Fibroblast of lung (primary cell): Measurements from ENCODE around the gene ACOXL. TPM values are rescaled to one million over a fixed set of nuclear protein-coding genes. Genes with fewer than 3 reads are reported as not detected.
A peak's percentile ranks its signal among the peaks of the same experiment; 100 is the strongest.

Experiments
- DNase-seq, 2 donors: peaks; one replicate each; pipeline versions ENCODE4 v3.0.0 to v3.0.0-alpha.2; 2010; ENCODE audit warnings: low read depth in 2 of 2
- H2AFZ ChIP-seq: 2 replicates; pipeline ENCODE4 v1.5.1; 2012; ENCODE audit warnings: low read length, control low read depth, inconsistent platforms
- H3K27ac ChIP-seq: 2 replicates; pipeline ENCODE4 v1.5.1; 2011; ENCODE audit warnings: low read length, control low read depth; ENCODE audit not compliant: insufficient read depth
- H3K27me3 ChIP-seq: 2 replicates; pipeline ENCODE4 v1.5.1; 2011; ENCODE audit warnings: mild to moderate bottlenecking, low read length; ENCODE audit not compliant: control insufficient read depth, insufficient read depth
- H3K36me3 ChIP-seq: 2 replicates; pipeline ENCODE4 v1.5.1; 2011; ENCODE audit warnings: low read length; ENCODE audit not compliant: control insufficient read depth, insufficient read depth
- H3K4me1 ChIP-seq: 2 replicates; pipeline ENCODE4 v1.5.1; 2011; ENCODE audit warnings: low read length; ENCODE audit not compliant: control insufficient read depth, insufficient read depth; ENCODE audit errors: extremely low read depth
- H3K4me2 ChIP-seq: 2 replicates; pipeline ENCODE4 v1.5.1; 2011; ENCODE audit warnings: low read length, control low read depth; ENCODE audit not compliant: insufficient read depth; ENCODE audit errors: extremely low read depth
- H3K4me3 ChIP-seq, 4 experiments: fragments of 200-600 bp in 1 of 4; sonication (generic) in 1 of 4; replicated peaks in 1 of 4; 2 replicates each; pipeline ENCODE4 v1.5.1; 2011 to 2016; ENCODE audit warnings: low read length in 4 of 4, low read depth in 3 of 4, mild to moderate bottlenecking in 3 of 4, control low read depth in 2 of 4, inconsistent platforms in 1 of 4, mixed read lengths in 1 of 4; ENCODE audit not compliant: insufficient read depth in 1 of 4; ENCODE audit errors: control extremely low read depth in 1 of 4
- H3K79me2 ChIP-seq: 2 replicates; pipeline ENCODE4 v1.5.1; 2012; ENCODE audit warnings: mild to moderate bottlenecking, low read length, inconsistent platforms; ENCODE audit not compliant: control insufficient read depth, insufficient read depth
- H3K9ac ChIP-seq: 2 replicates; pipeline ENCODE4 v1.5.1; 2011; ENCODE audit warnings: mild to moderate bottlenecking, low read length, control low read depth; ENCODE audit not compliant: insufficient read depth
- H3K9me3 ChIP-seq: 2 replicates; pipeline ENCODE4 v1.5.1; 2012; ENCODE audit warnings: low read depth, low read length; ENCODE audit not compliant: control insufficient read depth, insufficient read depth
- H4K20me1 ChIP-seq: 2 replicates; pipeline ENCODE4 v1.5.1; 2011; ENCODE audit warnings: low read length; ENCODE audit not compliant: control insufficient read depth, insufficient read depth; ENCODE audit errors: extremely low read depth
- EZH2 ChIP-seq: IDR thresholded peaks from 2 replicates; pipeline ENCODE4 v1.5.1; 2012; ENCODE audit warnings: low read length, control low read depth, mild to moderate bottlenecking; ENCODE audit errors: missing control alignments
- polyA plus RNA-seq, 2 donors: library from polyadenylated mRNA; depleted of rRNA in 1 of 2; stranded (reverse) in 1 of 2; unstranded in 1 of 2; fragments of >200 nt; gene quantifications; 2 replicates each; pipeline ENCODE4 v1.2.1, GENCODE V29; 2011 to 2012; ENCODE audit warnings: missing spikeins in 1 of 2
- total RNA-seq: library from RNA; depleted of rRNA; stranded (reverse); fragments of >200 nt; gene quantifications from 2 replicates; pipeline ENCODE4 v1.2.1, GENCODE V29; 2014
- TF ChIP-seq, protein P1 (sequence below), 2 donors: IDR thresholded peaks in 1 of 2; conservative IDR thresholded peaks in 1 of 2; 1 replicate in 1 of 2; 2 replicates in 1 of 2; pipeline ENCODE4 v1.5.1; 2011 to 2012; ENCODE audit warnings: low read length in 2 of 2, control low read depth in 1 of 2, inconsistent platforms in 1 of 2, low read depth in 1 of 2, mild to moderate bottlenecking in 1 of 2

ACOXL gene
- total and polyA plus RNA-seq, 2 donors (not counting 1 experiment from before 2014, with no cell fraction given) = not detected

DNA sequence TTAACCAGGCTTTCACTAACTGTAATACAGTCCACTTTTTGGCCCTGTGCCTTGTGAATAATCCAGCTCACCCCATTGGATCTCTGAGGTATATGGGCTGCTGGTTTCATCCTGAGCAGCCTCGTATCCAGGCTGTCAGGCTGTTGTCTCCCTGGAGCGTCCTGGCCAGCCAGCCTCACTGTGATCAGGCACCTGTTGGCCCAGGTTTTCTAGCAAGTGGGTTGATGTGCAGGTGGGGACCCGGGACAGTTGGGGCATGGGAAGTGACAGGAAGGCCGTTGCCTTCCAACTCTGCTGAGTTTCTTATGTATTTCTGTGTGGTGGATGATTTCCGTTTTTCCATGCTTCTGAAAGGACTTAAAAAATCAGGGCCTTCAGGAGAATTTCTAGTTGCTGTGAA is 132.4 kb downstream of the ACOXL start:
- Histone ChIP-seq H3K36me3 (no peaks in the 10 kb centered on the region), H3K9ac (no peak overlapping the region), H3K4me2 (no peak overlapping the region), H2AFZ (no peak overlapping the region), H3K79me2 (no peaks in the 10 kb centered on the region), H3K9me3 (no peaks in the 10 kb centered on the region), H3K27ac (no peak overlapping the region), H3K4me1 (no peaks in the 10 kb centered on the region), H3K27me3 (peaks cover 3% of the 10 kb centered on the region), H3K4me3 (no peak overlapping the region), H4K20me1 (peaks cover 2% of the 10 kb centered on the region)
- TF ChIP-seq, protein P1, sequence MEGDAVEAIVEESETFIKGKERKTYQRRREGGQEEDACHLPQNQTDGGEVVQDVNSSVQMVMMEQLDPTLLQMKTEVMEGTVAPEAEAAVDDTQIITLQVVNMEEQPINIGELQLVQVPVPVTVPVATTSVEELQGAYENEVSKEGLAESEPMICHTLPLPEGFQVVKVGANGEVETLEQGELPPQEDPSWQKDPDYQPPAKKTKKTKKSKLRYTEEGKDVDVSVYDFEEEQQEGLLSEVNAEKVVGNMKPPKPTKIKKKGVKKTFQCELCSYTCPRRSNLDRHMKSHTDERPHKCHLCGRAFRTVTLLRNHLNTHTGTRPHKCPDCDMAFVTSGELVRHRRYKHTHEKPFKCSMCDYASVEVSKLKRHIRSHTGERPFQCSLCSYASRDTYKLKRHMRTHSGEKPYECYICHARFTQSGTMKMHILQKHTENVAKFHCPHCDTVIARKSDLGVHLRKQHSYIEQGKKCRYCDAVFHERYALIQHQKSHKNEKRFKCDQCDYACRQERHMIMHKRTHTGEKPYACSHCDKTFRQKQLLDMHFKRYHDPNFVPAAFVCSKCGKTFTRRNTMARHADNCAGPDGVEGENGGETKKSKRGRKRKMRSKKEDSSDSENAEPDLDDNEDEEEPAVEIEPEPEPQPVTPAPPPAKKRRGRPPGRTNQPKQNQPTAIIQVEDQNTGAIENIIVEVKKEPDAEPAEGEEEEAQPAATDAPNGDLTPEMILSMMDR (conservative IDR thresholded peaks at IDR 0.05 in 1 of 2, IDR thresholded peaks at IDR 0.05 in 1 of 2; ENCODE audit: low read depth in 1 of 2, low read length in 2 of 2) = no peak
- TF ChIP-seq EZH2 = no peak
- DNase-seq = no peak

DNA sequence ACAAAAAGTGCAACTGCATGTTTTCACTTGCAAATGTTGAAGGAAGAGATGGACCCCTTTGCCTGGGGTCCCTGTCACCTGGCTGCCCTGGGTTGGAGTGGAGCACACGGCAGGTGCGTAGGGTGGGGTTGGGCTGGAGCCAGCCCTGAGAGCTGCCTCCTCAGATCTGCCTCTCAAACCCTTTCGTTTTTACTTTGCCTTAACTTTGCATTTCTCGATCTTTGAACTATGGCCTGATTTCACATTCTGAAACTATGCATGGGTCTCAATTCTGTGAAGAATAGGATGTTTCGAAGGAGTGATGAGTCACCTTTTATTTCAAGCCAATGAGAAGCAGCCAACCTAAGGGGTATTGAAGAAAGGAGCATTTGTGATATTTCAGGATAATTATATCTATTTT is 132.8 kb downstream of the ACOXL start:
- H3K27ac ChIP-seq = no peak overlapping the region
- no peaks in the 10 kb centered on the region for H3K9me3 ChIP-seq
- no peaks in the 10 kb centered on the region for H3K79me2 ChIP-seq
- no peaks in the 10 kb centered on the region for H3K36me3 ChIP-seq
- TF ChIP-seq EZH2 = no peak
- TF ChIP-seq, protein P1 (conservative IDR thresholded peaks at IDR 0.05 in 1 of 2, IDR thresholded peaks at IDR 0.05 in 1 of 2; ENCODE audit: low read depth in 1 of 2, low read length in 2 of 2) = no peak
- H3K27me3 ChIP-seq = peaks cover 3% of the 10 kb centered on the region
- H3K4me2 ChIP-seq = no peak overlapping the region
- H3K9ac ChIP-seq = no peak overlapping the region
- no peak overlapping the region for H2AFZ ChIP-seq
- H3K4me3 ChIP-seq = no peak overlapping the region
- DNase-seq = peak; percentile 20 to 55
- peaks cover 2% of the 10 kb centered on the region for H4K20me1 ChIP-seq
- no peaks in the 10 kb centered on the region for H3K4me1 ChIP-seq

DNA sequence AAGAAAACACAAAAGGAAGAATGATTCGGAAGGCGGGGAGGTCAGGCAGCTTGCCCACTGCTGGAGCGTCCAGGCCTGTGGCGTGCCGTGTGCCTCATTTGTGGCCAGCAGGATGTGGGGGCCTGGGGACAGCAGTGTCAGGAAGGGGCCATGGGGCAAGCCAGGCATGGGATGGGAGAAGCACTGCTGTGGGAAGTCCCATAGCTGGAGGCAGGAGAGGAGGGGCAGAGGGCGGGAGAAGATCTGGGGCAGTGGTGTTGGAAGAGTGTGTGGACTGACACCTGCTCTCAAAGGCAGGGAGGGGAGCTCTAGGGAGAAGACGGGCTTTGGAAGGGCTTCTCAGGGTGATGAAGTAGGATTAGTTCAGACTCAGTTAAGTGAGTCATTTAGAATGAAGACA is 133.7 kb downstream of the ACOXL start:
- H3K27me3 ChIP-seq = peaks cover 3% of the 10 kb centered on the region
- no peaks in the 10 kb centered on the region for H3K79me2 ChIP-seq
- no peak overlapping the region for H2AFZ ChIP-seq
- no peaks in the 10 kb centered on the region for H3K9me3 ChIP-seq
- no peak overlapping the region for H3K27ac ChIP-seq
- no peak for DNase-seq
- no peak overlapping the region for H3K9ac ChIP-seq
- no peaks in the 10 kb centered on the region for H3K36me3 ChIP-seq
- H4K20me1 ChIP-seq = peaks cover 2% of the 10 kb centered on the region
- no peak for TF ChIP-seq EZH2
- TF ChIP-seq, protein P1 (conservative IDR thresholded peaks at IDR 0.05 in 1 of 2, IDR thresholded peaks at IDR 0.05 in 1 of 2; ENCODE audit: low read depth in 1 of 2, low read length in 2 of 2) = no peak
- no peak overlapping the region for H3K4me3 ChIP-seq
- no peak overlapping the region for H3K4me2 ChIP-seq
- no peaks in the 10 kb centered on the region for H3K4me1 ChIP-seq
